WTC11 (cell line): ENCODE measurements around the gene LYPD1.

Experiments used
- ATF3 ChIP-seq: sonication (generic); formaldehyde crosslinking; conservative IDR thresholded peaks from 2 replicates; pipeline ENCODE4 v1.8.1; 2022; ENCODE audit warnings: mild to moderate bottlenecking, missing genetic modification reagents
- ATF6 ChIP-seq: sonication (generic); formaldehyde crosslinking; IDR thresholded peaks from 2 replicates; pipeline ENCODE4 v1.8.1; 2023; ENCODE audit warnings: mild to moderate bottlenecking, missing genetic modification reagents
- CREB1 ChIP-seq: sonication (generic); formaldehyde crosslinking; IDR thresholded peaks from 2 replicates; pipeline ENCODE4 v1.8.0; 2023; ENCODE audit warnings: mild to moderate bottlenecking, missing genetic modification reagents
- CTCF ChIP-seq: fragments of 200-600 bp; IDR thresholded peaks from 2 replicates; pipeline ENCODE4 v1.8.0; 2022; ENCODE audit warnings: antibody characterized with exemption
- ESRRA ChIP-seq: sonication (generic); formaldehyde crosslinking; IDR thresholded peaks from 2 replicates; pipeline ENCODE4 v1.8.1; 2022; ENCODE audit warnings: mild to moderate bottlenecking, missing genetic modification reagents, borderline replicate concordance
- MYBL2 ChIP-seq: sonication (generic); formaldehyde crosslinking; IDR thresholded peaks from 2 replicates; pipeline ENCODE4 v1.8.1; 2023; ENCODE audit warnings: mild to moderate bottlenecking, moderate library complexity, missing genetic modification reagents
- NFYB ChIP-seq: sonication (generic); formaldehyde crosslinking; conservative IDR thresholded peaks from 2 replicates; pipeline ENCODE4 v1.8.0; 2022; ENCODE audit warnings: low read depth, missing genetic modification reagents
- USF2 ChIP-seq: sonication (generic); formaldehyde crosslinking; IDR thresholded peaks from 2 replicates; pipeline ENCODE4 v1.8.1; 2023; ENCODE audit warnings: mild to moderate bottlenecking, missing genetic modification reagents, moderate library complexity
- ZBTB21 ChIP-seq: sonication (generic); formaldehyde crosslinking; IDR thresholded peaks from 2 replicates; pipeline ENCODE4 v1.8.1; 2023; ENCODE audit warnings: mild to moderate bottlenecking, missing genetic modification reagents, borderline replicate concordance
- ZNF232 ChIP-seq: sonication (generic); formaldehyde crosslinking; IDR thresholded peaks from 2 replicates; pipeline ENCODE4 v1.8.0; 2022; ENCODE audit warnings: mild to moderate bottlenecking, missing genetic modification reagents

- TF ChIP-seq NFYB (CRISPR knock-in tag) = no peak
- no peak for TF ChIP-seq ZNF232 (CRISPR knock-in tag)
- TF ChIP-seq MYBL2 (CRISPR knock-in tag) = no peak
- TF ChIP-seq ATF3 (CRISPR knock-in tag) = no peak
- TF ChIP-seq ATF6 (CRISPR knock-in tag) = no peak
- no peak for TF ChIP-seq ZBTB21 (CRISPR knock-in tag)
- TF ChIP-seq CREB1 (CRISPR knock-in tag) = no peak
- no peak for TF ChIP-seq CTCF
- TF ChIP-seq ESRRA (CRISPR knock-in tag) = no peak
- no peak for TF ChIP-seq USF2
These were observed 46.9 kb upstream of the LYPD1 start for GRCh38 chr2:132716954-132717353.
